Measurements from ENCODE around the gene PWP1.

PWP1 gene

DNA sequence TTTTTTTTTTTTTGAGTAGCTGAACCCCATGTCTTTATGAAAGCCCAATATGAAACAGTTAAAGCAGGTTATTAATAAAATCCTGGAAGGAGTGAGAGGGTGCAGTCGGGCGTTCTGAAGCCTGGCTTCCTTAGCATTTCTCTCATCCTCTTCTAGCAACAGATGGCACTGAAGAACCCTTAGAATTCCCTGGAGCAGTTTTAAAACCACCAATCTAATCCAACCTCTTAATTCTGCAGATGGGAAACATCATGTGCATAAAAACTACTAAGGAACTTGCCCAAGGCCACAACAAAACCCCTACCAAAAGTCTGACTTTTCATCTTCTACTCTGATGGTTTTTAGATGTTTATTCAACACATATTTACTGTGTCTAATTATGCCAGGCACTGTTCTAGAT lies 50.2 kb downstream of the PWP1 start:
- no peak for DNase-seq (ENCODE audit: low spot score)

DNA sequence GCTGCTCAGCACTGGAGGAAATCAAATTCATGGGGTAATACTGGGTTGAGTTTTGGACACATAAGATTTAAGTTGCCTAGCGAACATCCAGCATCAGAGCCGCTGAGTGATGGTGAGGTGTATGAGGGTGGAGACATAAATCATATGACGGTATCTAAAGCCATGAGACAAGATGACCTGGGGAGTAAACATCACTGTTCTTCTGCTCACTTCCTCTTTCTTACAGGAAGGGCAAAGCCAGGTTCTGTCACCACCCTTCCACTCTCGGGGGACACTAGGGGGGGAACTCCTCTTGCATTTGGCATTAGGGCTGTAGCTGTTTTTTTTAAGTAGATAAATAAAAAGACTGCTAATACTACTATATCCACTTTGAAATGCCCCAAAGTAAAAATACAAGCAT lies 51.3 kb downstream of the PWP1 start:
- DNase-seq (ENCODE audit: low spot score) = no peak

DNA sequence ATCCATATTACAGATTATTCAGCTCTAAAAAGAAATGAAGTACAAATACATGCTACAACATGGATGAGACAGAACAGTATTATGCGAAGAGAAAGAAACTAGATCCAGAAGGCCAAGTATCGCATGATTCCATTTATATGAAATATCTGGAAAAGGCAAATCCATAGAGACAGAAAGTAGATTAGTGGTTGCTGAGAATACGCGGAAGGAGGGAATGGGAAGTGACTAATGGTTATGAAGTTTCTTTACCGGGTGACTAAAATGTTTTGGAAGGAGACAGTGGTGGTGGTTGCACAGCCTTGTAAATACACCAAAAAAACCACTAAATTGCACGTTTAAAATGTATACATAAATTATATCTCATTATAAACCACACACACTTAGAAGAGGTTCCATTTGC lies 62.9 kb downstream of the PWP1 start:
- DNase-seq (ENCODE audit: low spot score) = no peak

DNA sequence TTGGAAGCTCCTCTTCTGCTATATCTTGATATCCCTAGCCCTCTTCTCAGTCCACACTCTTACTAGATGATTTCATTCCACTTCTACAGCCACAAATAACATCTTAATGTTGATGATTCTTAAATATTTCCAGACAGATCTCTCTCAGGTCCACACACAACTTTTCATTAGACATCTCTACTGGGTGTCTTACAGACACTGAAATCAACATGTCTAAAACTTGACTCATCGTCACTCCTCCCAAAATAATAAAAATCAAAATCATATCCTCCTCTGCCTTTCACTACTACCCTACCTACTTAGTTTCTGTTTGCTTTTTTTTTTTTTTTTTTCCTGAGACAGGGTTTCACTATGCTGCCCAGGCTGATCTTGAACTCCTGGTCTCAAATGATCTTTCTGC lies 63.5 kb downstream of the PWP1 start:
- DNase-seq (ENCODE audit: low spot score) = no peak

DNA sequence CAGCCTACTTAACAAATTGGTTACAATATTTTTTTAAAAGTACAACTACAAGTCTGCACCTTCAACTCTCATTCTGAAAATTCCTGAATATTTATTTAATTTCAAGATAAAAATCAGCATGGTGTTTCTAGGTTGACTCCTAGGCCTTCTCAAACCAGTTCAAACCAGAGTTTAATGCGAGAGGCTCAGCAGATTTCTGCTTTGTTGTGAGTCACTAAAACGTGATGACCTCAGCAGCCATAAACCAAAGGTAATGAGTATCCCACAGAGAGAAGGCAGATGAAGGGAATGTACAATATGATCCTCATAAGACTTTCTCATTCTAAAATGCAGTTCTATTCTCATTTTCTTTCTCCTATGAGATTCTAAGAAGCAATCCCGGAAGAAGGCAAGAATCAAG lies 73.8 kb downstream of the PWP1 start:
- no peak for DNase-seq (ENCODE audit: low spot score)

DNA sequence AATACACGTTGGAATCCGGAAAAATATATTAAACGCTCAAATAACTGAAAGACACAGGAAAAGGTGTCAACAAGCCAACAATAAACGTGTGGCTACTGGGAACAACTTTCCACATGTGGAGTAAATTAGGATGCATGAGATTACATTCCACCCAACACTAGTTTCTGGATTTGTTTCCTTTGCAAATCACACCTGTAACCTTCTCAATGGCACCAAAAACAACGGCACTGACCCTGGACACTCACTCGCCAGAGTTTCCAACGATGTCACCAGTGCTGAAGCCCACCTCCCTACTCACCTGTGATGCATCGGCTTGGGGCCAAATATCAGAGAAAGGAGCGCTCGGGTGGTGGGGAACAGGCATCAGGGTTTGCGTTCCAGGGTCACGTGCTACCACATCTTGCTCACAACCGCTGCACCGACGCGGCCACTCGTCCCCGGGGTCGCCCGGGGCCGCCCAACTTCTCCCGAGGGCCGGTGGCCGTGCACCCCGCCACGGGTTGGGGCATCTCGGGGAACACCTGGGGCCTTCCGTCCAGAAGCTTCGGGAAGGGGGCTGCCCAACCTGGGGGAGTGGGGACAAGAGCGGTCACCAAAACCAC lies 74.7 kb downstream of the PWP1 start:
- no peak for DNase-seq (ENCODE audit: low spot score)

DNA sequence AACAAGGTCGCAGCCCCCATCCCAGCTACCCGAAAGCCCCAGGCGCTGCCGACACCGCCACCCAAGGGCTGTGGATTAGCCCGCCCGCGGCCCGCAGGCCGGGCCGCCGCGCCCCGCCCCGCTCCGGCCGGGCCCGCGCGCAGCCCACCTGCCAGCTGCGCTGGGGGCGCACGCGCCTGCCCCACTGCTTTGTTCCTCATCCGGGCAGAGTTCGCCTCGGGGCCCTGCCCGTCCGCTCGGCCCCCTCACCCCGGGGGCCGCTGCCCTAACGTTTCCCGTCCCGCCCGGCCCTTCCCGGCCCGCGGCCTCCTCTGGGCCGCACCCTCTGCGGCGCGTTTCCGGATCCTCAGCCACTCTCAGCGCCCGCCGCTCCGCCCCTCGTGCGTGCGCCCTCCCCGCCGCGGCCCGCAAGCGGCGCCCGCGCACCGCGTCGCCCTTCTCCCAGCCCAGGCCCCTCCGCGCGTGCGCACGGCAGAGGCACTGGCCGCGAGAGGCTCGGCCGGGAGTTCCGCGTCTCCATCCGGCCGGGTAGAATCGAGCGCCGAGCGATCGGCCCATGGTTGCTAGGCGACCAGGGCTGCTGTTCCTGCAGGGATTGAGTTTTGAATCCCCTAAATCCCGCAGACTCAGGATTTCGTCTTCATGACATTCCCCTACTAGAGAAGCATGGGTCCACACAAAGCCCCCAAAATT lies 75.4 kb downstream of the PWP1 start, which contains the start of gene PRDM4:
Gene PRDM4, minus strand, starts transcription at position 329 of the 693 bp plus-strand sequence. CDS start 622 bp downstream, outside the sequence.
- DNase-seq (ENCODE audit: low spot score) = peak; percentile 95

DNA sequence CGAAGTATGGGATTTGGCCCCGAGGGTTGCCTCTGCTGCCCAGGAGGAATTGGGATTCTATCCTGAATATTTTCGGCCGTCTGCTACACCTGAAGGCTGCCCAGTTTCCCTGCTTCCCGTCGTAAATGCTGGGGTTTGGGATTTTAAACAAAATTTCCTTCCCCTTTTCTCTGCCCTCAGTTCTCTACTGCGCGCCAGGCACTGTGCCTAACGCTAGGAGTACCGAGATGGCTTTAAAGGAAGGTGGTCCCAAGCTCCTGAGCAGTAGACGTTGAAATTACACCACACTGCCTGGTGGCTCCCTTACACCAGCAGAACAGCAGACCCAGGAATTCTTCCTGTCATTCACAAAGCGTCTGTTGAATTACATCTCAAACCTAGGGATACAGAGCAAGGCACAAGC lies 75.9 kb downstream of the PWP1 start:
- DNase-seq (ENCODE audit: low spot score) = no peak

Measured in putamen (tissue), 1 donor.